ENCODE data around the gene PLEKHM2.

PLEKHM2 gene

GRCh38 chr1:15674386-15675159 is 9.5 kb upstream of the PLEKHM2 start:
- H3K9me3 ChIP-seq (replicated peaks; ENCODE audit: insufficient read depth, low read length) = no peaks in the 10 kb centered on the region
- H3K36me3 ChIP-seq (replicated peaks; ENCODE audit: insufficient read depth, low read length) = no peaks in the 10 kb centered on the region
- H3K27me3 ChIP-seq (replicated peaks; ENCODE audit: insufficient read depth, low read length) = no peaks in the 10 kb centered on the region
- no peak overlapping the region for H3K27ac ChIP-seq (ENCODE audit: low read length)
- no peaks in the 10 kb centered on the region for H3K4me1 ChIP-seq (ENCODE audit: low read length)
- H3F3A ChIP-seq (ENCODE audit: insufficient read depth, low read length) = no peaks in the 10 kb centered on the region
- no peak overlapping the region for H3K9ac ChIP-seq (ENCODE audit: low read length)
- no peaks in the 10 kb centered on the region for H3K79me2 ChIP-seq (ENCODE audit: low read length)
- H3K9me2 ChIP-seq (replicated peaks; ENCODE audit: insufficient read depth, low read length) = no peaks in the 10 kb centered on the region
- H3K4me2 ChIP-seq (ENCODE audit: low read depth, low read length) = no peak overlapping the region
- no peak overlapping the region for H3K4me3 ChIP-seq (ENCODE audit: low read length)
- DNase-seq = no peak
- no peaks in the 10 kb centered on the region for H4K20me1 ChIP-seq (ENCODE audit: insufficient read depth, low read length)
- no peak for TF ChIP-seq EZH2phosphoT487 (IDR thresholded peaks at IDR 0.05; ENCODE audit: low read length)
- TF ChIP-seq CTCF (IDR thresholded peaks at IDR 0.05; ENCODE audit: low read length) = no peak
- TF ChIP-seq EZH2 (optimal IDR thresholded peaks at IDR 0.05; ENCODE audit: low read depth, low read length) = no peak
- no peak overlapping the region for H2AFZ ChIP-seq (ENCODE audit: low read length)

GRCh38 chr1:15676010-15676409 is 8.1 kb upstream of the PLEKHM2 start:
- Histone ChIP-seq H3K36me3 (replicated peaks; ENCODE audit: insufficient read depth, low read length) (no peaks in the 10 kb centered on the region), H3F3A (ENCODE audit: insufficient read depth, low read length) (no peaks in the 10 kb centered on the region), H3K27me3 (replicated peaks; ENCODE audit: insufficient read depth, low read length) (no peaks in the 10 kb centered on the region), H3K9ac (ENCODE audit: low read length) (no peak overlapping the region), H2AFZ (ENCODE audit: low read length) (no peak overlapping the region), H3K9me2 (replicated peaks; ENCODE audit: insufficient read depth, low read length) (no peaks in the 10 kb centered on the region), H3K4me1 (ENCODE audit: low read length) (no peaks in the 10 kb centered on the region), H3K4me3 (ENCODE audit: low read length) (no peak overlapping the region), H3K79me2 (ENCODE audit: low read length) (no peaks in the 10 kb centered on the region), H4K20me1 (ENCODE audit: insufficient read depth, low read length) (no peaks in the 10 kb centered on the region), H3K27ac (ENCODE audit: low read length) (no peak overlapping the region), H3K9me3 (replicated peaks; ENCODE audit: insufficient read depth, low read length) (no peaks in the 10 kb centered on the region), H3K4me2 (ENCODE audit: low read depth, low read length) (no peak overlapping the region)
- no peak for DNase-seq
- TF ChIP-seq CTCF (IDR thresholded peaks at IDR 0.05; ENCODE audit: low read length) = no peak
- TF ChIP-seq EZH2phosphoT487 (IDR thresholded peaks at IDR 0.05; ENCODE audit: low read length) = no peak
- no peak for TF ChIP-seq EZH2 (optimal IDR thresholded peaks at IDR 0.05; ENCODE audit: low read depth, low read length)

- no peaks in the 10 kb centered on the region for H3K27me3 ChIP-seq (replicated peaks; ENCODE audit: insufficient read depth, low read length)
- no peaks in the 10 kb centered on the region for H3F3A ChIP-seq (ENCODE audit: insufficient read depth, low read length)
- DNase-seq = no peak
Observed at GRCh38 chr1:15676688-15677661, 7.1 kb upstream of the PLEKHM2 start.

More at GRCh38 chr1:15676688-15677661, 7.1 kb upstream of the PLEKHM2 start:
- H3K9me3 ChIP-seq (replicated peaks; ENCODE audit: insufficient read depth, low read length) = no peaks in the 10 kb centered on the region
- H3K9me2 ChIP-seq (replicated peaks; ENCODE audit: insufficient read depth, low read length) = no peaks in the 10 kb centered on the region
- H3K9ac ChIP-seq (ENCODE audit: low read length) = no peak overlapping the region
- no peaks in the 10 kb centered on the region for H3K36me3 ChIP-seq (replicated peaks; ENCODE audit: insufficient read depth, low read length)
- H3K4me2 ChIP-seq (ENCODE audit: low read depth, low read length) = no peak overlapping the region
- no peak overlapping the region for H3K27ac ChIP-seq (ENCODE audit: low read length)
- no peaks in the 10 kb centered on the region for H3K4me1 ChIP-seq (ENCODE audit: low read length)
- H2AFZ ChIP-seq (ENCODE audit: low read length) = no peak overlapping the region
- H3K4me3 ChIP-seq (ENCODE audit: low read length) = no peak overlapping the region
- TF ChIP-seq EZH2phosphoT487 (IDR thresholded peaks at IDR 0.05; ENCODE audit: low read length) (no peak), CTCF (IDR thresholded peaks at IDR 0.05; ENCODE audit: low read length) (no peak), EZH2 (optimal IDR thresholded peaks at IDR 0.05; ENCODE audit: low read depth, low read length) (no peak)
- H4K20me1 ChIP-seq (ENCODE audit: insufficient read depth, low read length) = no peaks in the 10 kb centered on the region
- H3K79me2 ChIP-seq (ENCODE audit: low read length) = no peaks in the 10 kb centered on the region

All from MM.1S (cell line).